Stimulated activated naive CD8-positive, alpha-beta T cell treated with anti-CD3 and anti-CD28 coated beads, Interleukin-15, Interleukin-2, amounts not matched to agents 100 ng/mL and 50 ng/mL, for 24 hours (primary cell): Measurements from ENCODE around the gene CIB1.
"Not testable (repeated sequence)": the region's sequence is repeated elsewhere in the genome, so short reads cannot be mapped to it uniquely, and the experiment has no call there.

Experiments
- H3K27ac Mint-ChIP-seq: one replicate; pipeline ENCODE4 v1.8.0; 2021; ENCODE audit warnings: mild to moderate bottlenecking, mixed read lengths
- H3K27me3 Mint-ChIP-seq: one replicate; pipeline ENCODE4 v1.8.0; 2021; ENCODE audit warnings: mixed read lengths
- H3K36me3 Mint-ChIP-seq: one replicate; pipeline ENCODE4 v1.8.0; 2021; ENCODE audit warnings: low read depth, mixed read lengths
- H3K4me1 Mint-ChIP-seq: one replicate; pipeline ENCODE4 v1.8.0; 2021; ENCODE audit warnings: low read depth, mixed read lengths
- H3K4me3 Mint-ChIP-seq: one replicate; pipeline ENCODE4 v1.8.0; 2021; ENCODE audit warnings: mild to moderate bottlenecking, mixed read lengths
- H3K9me3 Mint-ChIP-seq: one replicate; pipeline ENCODE4 v1.8.0; 2021; ENCODE audit warnings: mixed read lengths

CIB1 gene

DNA sequence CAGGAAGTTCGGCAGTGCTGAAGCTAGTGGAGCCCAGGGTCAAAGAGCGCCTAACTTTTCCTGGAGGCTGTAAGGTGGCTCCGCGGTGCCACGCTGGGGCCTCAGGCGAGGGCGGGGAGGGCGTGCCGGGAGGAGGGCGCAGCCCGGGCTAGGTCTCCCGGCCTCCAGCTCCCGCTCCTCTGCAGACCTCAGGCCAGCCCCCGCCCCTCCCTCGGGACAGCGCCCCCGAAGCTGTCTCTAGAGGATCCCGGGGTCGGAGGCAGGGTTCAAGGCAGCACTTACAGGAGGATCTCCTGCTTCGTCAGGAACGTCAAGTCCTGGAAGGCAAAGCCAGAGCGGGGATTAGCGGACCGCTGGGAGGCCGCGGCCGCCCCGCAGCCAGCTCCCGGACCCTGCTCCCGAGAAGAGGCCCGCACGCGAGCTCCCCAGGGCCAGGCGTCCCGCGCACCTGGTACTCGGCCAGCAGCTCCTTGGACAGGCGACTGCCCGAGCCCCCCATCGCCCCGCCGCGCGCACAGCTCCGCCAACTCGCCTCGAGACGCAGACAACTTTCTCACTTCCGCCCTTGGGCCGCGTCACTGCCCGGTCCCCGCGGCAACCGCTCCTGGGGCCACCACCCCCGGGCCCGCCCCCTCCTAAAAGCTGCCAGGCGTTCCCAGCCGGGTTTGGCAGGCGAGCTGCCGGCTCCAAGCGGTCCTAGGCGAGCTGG lies at the start of gene CIB1:
CIB1 (minus strand) TSS at position 555 of the 709 bp plus-strand sequence; CDS start at position 499, 56 bp downstream.
- Mint-ChIP-seq H3K27me3 (no peaks in the 10 kb centered on the region), H3K9me3 (no peaks in the 10 kb centered on the region), H3K4me3 (peak within 1 kb of the TSS; percentile 99), H3K4me1 (peaks cover 47% of the 10 kb centered on the region), H3K27ac (peak within 1 kb of the TSS; percentile 96), H3K36me3 (peaks cover 48% of the 10 kb centered on the region)

DNA sequence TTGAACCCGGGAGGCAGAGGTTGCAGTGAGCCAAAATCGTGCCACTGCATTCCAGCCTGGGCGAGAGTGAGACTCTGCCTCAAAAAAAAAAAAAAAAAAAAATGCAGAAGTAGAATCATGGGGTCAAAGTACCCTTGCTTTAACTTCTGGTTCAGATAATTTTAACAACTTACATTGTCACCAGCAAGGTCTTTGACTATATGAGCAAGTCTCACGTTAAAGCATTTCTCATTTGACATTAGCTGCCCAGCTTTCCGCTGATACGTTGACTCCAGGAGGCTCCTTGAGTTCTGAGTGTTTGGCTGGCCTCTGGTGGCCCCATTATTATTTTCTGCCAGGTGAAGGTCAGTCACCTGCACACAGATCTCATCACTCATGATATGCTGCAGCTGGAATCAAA lies 47.9 kb upstream of the CIB1 start:
- not testable (repeated sequence) for H3K36me3 Mint-ChIP-seq, H3K27ac Mint-ChIP-seq, H3K27me3 Mint-ChIP-seq, H3K4me3 Mint-ChIP-seq, H3K9me3 Mint-ChIP-seq, H3K4me1 Mint-ChIP-seq

DNA sequence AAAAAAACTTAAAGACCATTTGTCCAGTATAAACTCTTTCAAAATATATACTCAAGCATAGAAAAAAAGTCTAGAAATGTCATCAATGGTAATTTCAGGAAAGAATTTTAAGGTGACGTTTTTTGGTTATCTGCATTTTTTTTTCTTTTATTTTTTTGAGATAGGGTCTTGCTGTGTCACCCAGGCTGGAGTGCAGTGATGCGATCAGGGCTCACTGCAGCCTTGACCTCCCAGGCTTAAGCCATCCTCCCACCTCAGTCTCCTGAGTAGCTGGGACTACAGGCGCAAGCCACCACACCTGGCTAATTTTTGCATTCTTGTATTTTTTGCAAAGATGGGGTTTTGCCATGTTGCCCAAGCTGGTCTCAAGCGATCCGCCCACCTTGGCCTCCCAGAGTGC lies 47.0 kb upstream of the CIB1 start:
- not testable (repeated sequence) for H3K4me1 Mint-ChIP-seq, H3K9me3 Mint-ChIP-seq, H3K27ac Mint-ChIP-seq, H3K4me3 Mint-ChIP-seq, H3K36me3 Mint-ChIP-seq, H3K27me3 Mint-ChIP-seq

GRCh38 chr15:90278467-90278866 lies 44.7 kb upstream of the CIB1 start:
- H3K27ac Mint-ChIP-seq, H3K4me3 Mint-ChIP-seq: not testable (repeated sequence)
- H3K36me3 Mint-ChIP-seq = peaks cover 17% of the 10 kb centered on the region

DNA sequence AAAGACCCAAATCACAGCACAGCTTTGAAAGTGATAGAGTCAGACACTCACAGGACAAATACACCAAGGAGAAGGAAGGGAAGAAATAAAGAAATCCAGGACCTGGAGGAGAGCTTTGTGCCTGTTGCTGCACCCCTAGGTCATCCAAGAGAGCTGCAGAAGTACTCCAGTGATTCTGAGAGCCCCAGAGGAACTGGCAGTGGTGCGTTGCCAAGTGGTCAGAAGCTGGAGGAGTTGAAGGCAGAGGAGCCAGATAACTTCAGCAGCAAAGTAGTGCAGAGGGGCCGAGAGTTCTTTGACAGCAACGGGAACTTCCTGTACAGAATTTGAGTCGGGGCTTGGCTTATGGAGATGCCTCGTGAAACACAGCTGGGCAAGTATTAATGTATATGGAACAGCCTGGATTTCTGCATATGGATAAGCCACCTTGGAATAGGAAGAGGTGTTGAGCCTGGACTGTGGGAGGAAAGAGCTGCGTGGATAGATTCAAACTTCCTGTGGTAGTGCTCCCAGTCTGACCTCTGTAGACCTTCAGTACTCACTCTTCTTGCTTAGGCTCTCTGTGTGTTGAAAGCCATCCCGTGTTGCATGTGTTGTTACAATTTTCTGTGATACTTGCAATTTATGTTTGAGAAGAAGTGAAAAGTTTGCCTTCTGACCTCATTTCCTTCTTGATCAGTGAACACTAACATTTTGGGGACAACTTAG lies 37.9 kb upstream of the CIB1 start:
- Mint-ChIP-seq H3K27me3 (no peaks in the 10 kb centered on the region), H3K4me1 (peaks cover 55% of the 10 kb centered on the region), H3K36me3 (peaks cover 68% of the 10 kb centered on the region), H3K27ac (peak overlapping the region; percentile 46), H3K4me3 (no peak overlapping the region), H3K9me3 (no peaks in the 10 kb centered on the region)

More at GRCh38 chr15:90278467-90278866, 44.7 kb upstream of the CIB1 start:
- not testable (repeated sequence) for H3K4me1 Mint-ChIP-seq, H3K27me3 Mint-ChIP-seq, H3K9me3 Mint-ChIP-seq

DNA sequence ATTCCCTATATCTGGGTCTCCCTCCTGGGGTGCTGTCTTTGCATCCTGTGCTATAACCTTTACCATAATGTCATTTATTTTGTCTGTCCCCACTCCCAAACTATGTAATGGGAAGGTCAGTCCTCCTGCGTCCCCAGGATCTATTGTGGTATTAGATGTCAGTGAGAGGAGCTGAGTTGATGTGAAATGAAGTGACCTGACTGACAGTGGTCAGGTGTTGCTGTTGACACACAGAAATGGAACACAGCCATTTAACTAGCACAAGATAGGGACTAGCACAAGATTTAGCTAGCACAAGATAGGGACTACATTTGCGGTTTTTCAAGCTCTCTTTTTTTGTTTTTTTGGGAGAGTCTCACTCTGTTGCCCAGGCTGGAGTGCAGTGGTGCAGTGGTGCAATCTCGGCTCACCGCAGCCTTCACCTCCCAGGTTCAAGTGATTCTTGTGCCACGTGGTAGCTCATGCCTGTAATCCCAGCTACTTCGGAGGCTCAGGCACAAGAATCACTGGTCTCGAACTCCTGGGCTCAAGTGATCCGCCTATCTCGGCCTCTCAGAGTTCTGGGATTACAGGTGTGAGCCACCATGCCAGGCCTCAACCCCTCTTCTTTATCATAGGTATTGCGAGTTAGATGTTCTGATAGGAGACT lies 36.9 kb upstream of the CIB1 start:
- peak overlapping the region; percentile 6 for H3K4me3 Mint-ChIP-seq
- H3K27ac Mint-ChIP-seq = peak overlapping the region; percentile 66
- H3K36me3 Mint-ChIP-seq = peaks cover 70% of the 10 kb centered on the region

DNA sequence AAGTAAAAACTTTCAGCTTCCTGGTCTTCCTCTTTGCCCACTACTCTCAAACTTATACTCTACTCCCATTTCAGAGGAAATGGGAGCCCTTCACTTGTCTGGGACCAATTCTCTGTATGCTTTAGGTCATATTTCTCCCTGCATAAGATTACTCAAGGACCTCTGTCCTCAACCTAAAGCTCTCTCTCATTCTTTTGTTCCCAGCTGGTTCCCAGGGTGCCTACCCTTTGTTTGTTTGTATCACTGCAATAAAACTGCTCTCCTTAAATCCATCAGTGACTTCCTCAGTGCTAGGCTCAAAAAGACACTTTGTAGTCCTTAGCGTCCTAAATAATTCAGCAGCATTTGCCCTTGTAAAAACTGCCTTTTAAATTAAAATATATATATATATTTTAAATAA lies 34.7 kb upstream of the CIB1 start:
- Mint-ChIP-seq H3K27ac (peak overlapping the region; percentile 84), H3K4me3 (peak overlapping the region; percentile 98), H3K27me3 (no peaks in the 10 kb centered on the region), H3K4me1 (peaks cover 68% of the 10 kb centered on the region), H3K36me3 (peaks cover 58% of the 10 kb centered on the region), H3K9me3 (no peaks in the 10 kb centered on the region)

More for the DNA sequence above, 36.9 kb upstream of the CIB1 start:
- Mint-ChIP-seq H3K4me1 (peaks cover 56% of the 10 kb centered on the region), H3K9me3 (no peaks in the 10 kb centered on the region), H3K27me3 (no peaks in the 10 kb centered on the region)

DNA sequence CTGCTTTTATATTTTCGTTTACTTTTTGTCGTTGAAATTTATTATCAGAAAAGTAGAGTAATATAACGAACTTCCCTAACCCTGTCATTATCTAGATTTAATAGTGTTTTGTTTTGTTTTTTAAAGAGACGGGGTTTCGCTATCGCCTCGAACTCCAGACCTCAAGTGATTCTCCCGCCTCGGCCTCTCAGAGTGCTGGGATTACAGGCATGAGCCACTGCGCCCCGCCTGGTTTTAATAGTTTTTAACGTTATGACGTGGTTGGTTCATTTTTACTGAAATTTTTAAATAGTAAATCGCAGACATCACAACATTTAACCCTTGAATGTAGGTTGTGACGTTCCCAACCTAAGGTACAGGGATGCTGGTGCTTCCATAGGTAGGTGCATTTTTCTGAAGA lies 32.7 kb upstream of the CIB1 start:
- H3K4me3 Mint-ChIP-seq = peak overlapping the region; percentile 98
- no peaks in the 10 kb centered on the region for H3K27me3 Mint-ChIP-seq
- peaks cover 58% of the 10 kb centered on the region for H3K4me1 Mint-ChIP-seq
- peak overlapping the region; percentile 99 for H3K27ac Mint-ChIP-seq
- peaks cover 39% of the 10 kb centered on the region for H3K36me3 Mint-ChIP-seq
- no peaks in the 10 kb centered on the region for H3K9me3 Mint-ChIP-seq

- Mint-ChIP-seq H3K27me3 (no peaks in the 10 kb centered on the region), H3K4me3 (peak overlapping the region; percentile 98), H3K4me1 (peaks cover 53% of the 10 kb centered on the region), H3K27ac (peak overlapping the region; percentile 99), H3K9me3 (no peaks in the 10 kb centered on the region), H3K36me3 (peaks cover 36% of the 10 kb centered on the region)
These were observed 32.3 kb upstream of the CIB1 start for GRCh38 chr15:90266061-90266431.

DNA sequence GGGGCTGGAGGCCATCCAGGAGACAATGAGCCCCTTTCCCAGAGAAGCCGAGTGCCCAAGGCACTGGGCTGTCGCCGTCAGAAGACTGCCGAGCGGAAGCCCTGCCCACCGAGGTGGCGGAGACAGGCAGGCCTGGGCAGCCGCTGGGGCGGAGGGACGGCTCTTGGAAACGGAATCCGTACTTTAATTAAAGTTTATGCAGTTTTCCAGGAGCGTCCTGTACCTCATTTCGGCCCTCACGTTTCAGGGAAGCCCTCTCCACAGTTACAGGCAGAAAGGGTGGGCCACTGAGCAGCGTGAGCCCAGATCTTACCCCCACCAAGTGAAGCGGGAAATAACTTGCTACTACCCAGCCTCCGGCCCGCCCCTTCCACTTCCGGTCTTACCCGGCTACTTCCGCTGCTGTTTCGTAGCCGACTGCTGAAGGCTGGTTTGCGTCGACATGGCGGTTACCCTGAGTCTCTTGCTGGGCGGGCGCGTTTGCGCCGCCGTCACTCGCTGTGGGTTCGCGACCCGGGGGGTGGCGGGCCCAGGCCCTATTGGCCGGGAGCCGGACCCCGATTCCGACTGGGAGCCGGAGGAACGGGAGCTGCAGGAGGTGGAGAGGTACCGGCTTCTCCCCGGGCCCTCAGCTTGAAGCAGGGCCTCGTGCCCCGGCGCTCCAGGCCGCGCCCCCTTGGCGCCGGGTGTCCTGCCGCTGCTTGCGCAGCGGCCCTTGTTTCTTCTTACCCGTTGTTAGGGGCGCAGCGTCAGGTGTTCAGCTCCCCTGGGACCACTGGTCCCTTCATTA lies 31.7 kb upstream of the CIB1 start, which contains the start of gene NGRN:
NGRN (plus strand) TSS at position 402 of the 790 bp plus-strand sequence; CDS start at position 443, 41 bp downstream.
- peaks cover 32% of the 10 kb centered on the region for H3K36me3 Mint-ChIP-seq

DNA sequence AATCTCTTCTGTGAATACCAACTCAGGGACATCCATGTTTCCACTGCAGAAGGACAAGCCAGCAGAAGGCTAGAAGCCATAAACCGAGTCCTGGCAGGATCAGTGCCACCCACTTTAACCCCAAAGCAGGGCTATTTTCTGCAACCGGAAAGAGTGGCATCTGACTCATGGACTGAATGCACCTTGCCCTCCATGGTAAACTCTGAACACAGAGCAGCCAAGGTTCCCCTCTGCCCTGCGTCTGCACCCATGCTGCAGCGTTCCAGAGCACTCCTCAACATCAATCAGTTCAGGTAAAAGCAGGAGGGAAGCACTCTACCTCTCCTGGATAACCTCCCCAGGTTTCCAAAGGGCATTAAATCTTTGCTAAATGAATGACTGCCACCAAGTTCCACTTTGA lies 30.9 kb upstream of the CIB1 start:
- H3K27me3 Mint-ChIP-seq = no peaks in the 10 kb centered on the region
- H3K4me1 Mint-ChIP-seq = peaks cover 42% of the 10 kb centered on the region
- H3K9me3 Mint-ChIP-seq = no peaks in the 10 kb centered on the region
- peaks cover 24% of the 10 kb centered on the region for H3K36me3 Mint-ChIP-seq
- H3K27ac Mint-ChIP-seq = peak overlapping the region; percentile 99
- peak overlapping the region; percentile 98 for H3K4me3 Mint-ChIP-seq

More for the DNA sequence above, 31.7 kb upstream of the CIB1 start, which contains the start of gene NGRN:
- Mint-ChIP-seq H3K27ac (peak within 1 kb of the TSS; percentile 99), H3K27me3 (no peaks in the 10 kb centered on the region), H3K4me3 (peak within 1 kb of the TSS; percentile 98), H3K9me3 (no peaks in the 10 kb centered on the region), H3K4me1 (peaks cover 50% of the 10 kb centered on the region)

- H3K4me1 Mint-ChIP-seq = peaks cover 24% of the 10 kb centered on the region
- H3K9me3 Mint-ChIP-seq = no peaks in the 10 kb centered on the region
- peaks cover 11% of the 10 kb centered on the region for H3K36me3 Mint-ChIP-seq
- no peak overlapping the region for H3K27ac Mint-ChIP-seq
- H3K4me3 Mint-ChIP-seq = no peak overlapping the region
- no peaks in the 10 kb centered on the region for H3K27me3 Mint-ChIP-seq
These were observed 28.7 kb upstream of the CIB1 start for GRCh38 chr15:90262426-90262825.

DNA sequence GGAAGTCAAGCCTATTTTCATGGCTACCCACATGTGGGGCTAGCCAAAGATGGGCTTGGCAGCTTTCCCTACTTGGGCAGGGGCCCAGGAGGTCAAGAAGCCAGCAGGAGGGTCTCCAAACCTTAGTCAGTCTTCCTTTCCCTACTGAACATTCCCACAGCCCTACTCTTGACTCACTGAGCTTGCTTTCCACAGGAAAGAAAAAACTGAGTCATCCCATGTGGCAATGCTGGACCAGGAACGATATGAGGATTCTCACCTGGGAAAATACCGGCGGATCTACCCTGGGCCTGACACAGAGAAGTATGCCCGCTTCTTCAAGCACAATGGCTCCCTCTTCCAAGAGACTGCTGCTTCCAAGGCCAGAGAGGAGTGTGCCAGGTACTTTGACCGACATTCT lies 28.1 kb upstream of the CIB1 start:
- H3K4me1 Mint-ChIP-seq = peaks cover 18% of the 10 kb centered on the region
- no peak overlapping the region for H3K27ac Mint-ChIP-seq
- H3K27me3 Mint-ChIP-seq = no peaks in the 10 kb centered on the region
- no peak overlapping the region for H3K4me3 Mint-ChIP-seq
- H3K9me3 Mint-ChIP-seq = no peaks in the 10 kb centered on the region
- peaks cover 9% of the 10 kb centered on the region for H3K36me3 Mint-ChIP-seq

GRCh38 chr15:90260731-90261130 lies 27.0 kb upstream of the CIB1 start:
- H3K27me3 Mint-ChIP-seq, H3K9me3 Mint-ChIP-seq, H3K36me3 Mint-ChIP-seq, H3K4me3 Mint-ChIP-seq, H3K27ac Mint-ChIP-seq: not testable (repeated sequence)
- H3K4me1 Mint-ChIP-seq = peaks cover 14% of the 10 kb centered on the region
